ENCODE measurements around the gene OPN3.

OPN3 gene

DNA sequence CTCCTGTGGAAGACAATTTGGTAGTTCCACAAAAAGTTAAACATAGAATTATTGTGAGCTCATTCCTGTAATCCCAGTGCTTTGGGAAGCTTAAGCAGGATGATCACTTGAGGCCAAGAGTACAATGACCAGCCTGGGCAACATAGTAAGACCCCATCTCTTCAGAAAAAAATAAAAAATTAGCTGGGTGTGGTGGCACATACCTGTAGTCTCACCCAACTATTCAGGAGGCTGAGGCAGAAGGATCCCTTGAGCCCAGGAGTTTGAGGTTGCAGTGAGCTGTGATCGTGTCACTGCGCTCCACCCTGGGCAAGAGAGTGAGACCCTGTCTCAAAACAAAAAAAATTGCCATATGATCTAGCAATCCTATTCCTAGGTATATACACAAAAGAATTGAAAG lies 4.1 kb upstream of the OPN3 start:
- no peak for DNase-seq

DNA sequence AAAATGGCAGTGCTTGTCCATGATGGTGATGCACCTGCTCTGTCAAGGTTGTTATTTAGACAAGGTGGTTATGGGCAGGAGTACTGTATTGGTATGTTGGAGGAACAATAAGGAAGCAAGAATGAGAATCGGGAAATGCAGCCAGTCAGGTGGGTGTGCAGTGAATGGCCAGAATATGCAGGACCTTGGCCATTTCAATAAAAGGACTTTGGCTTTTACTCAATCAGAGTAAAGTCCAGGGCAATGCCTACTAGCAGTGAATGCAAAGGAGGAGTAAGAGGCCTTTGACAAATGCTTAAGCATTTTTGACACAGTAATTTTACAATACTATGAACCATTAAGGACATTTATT lies 2.4 kb upstream of the OPN3 start:
- no peak for DNase-seq

DNA sequence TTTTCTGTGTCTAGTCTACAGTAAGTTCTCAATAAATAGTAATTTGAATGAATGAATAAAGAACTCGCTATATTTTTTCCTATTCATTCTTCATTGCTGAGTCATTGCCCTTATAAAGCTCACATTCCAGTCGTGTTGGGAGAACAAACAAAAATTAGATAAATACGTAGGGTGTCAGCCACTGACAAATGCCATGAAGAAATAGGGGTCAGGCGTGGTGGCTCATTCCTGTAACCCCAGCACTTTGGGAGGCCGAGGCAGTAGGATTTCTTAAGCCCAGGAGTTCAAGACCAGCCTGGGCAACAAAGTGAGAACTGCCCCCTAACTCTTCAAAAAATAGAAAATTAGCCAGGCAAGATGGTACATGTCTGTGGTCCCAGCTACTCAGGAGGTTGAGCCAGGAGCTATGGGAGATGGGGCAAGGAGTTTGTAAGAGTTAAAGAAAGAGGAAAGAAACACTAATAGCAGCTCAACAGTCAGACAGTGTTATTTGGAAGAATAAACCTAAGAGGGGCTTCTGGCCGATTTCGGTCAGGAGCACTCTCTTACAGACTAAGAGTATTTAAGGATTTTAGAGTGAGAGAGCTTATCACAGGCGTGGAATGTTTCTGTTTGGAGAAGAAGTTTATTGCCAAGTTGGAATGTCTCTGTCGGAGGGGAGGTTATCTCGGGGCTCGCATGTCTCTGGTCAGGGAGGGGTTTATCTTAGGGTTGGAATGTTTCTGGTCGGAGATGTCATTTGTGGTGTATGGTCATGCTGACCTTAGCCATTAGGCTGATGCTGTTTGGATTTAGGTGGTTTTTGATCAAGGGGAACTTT lies 1.8 kb upstream of the OPN3 start:
- DNase-seq, result no peak

DNA sequence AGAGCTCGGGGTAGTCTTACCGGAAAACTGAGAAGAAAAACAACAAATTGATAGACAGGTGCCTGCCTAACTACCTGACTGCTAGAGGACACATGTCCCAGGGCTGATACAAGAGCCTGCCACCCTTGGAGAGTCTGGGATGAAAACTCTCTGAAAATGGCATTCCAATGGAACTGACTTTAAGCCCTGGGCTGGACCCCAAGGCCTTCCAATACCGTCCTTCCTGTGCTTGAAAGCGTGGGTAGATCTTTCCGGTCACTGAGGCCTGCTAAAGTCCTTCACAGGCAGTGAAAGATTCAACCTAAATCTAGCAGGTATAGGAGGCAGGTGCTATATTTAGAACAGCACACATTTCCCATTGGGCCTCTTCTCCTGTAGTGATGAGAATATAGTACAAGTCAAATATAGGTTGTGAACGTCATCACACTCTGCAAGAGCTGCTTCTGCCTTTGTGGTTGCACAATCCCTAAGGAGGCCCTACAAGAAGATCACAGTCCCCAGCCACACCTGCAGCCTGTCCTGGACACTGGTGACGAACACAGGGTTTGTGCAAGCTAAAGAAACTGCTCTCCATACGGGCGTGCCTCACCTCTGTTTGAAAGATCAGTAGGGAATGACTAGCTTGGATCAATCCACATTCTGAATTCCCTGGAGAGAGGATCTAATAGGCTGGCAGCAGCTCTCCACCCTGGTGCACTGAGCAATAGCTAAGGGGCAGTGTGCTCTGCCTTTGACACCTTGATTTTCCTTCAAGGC lies 876 bp upstream of the OPN3 start:
- DNase-seq, result no peak

DNA sequence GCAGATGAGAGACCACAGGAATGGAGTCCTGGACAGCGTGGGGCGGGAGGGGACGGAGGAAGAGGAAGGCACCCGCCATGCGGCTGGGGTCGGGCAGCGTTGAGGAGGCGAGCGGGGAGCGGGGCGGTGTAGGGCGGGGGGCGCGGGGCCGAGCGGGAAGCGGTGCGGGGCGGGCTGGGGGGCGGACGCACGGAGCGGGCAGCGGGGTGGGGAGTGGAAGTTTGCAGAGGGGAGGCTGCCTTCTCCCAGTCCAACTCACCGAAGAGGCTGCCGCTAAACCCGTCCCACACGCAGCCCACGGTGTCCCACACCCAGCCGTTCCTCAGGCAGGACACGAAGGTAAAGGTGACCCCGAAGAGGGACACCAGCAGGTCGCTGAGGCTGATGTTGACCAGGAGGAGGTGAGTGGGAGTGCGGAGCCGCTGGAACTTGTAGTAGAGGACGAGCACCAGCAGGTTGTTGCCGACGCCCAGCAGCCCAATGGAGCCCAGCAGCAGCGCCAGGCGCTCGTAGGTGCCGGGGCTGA lies 483 bp downstream of the OPN3 start:
- DNase-seq, result no peak

DNA sequence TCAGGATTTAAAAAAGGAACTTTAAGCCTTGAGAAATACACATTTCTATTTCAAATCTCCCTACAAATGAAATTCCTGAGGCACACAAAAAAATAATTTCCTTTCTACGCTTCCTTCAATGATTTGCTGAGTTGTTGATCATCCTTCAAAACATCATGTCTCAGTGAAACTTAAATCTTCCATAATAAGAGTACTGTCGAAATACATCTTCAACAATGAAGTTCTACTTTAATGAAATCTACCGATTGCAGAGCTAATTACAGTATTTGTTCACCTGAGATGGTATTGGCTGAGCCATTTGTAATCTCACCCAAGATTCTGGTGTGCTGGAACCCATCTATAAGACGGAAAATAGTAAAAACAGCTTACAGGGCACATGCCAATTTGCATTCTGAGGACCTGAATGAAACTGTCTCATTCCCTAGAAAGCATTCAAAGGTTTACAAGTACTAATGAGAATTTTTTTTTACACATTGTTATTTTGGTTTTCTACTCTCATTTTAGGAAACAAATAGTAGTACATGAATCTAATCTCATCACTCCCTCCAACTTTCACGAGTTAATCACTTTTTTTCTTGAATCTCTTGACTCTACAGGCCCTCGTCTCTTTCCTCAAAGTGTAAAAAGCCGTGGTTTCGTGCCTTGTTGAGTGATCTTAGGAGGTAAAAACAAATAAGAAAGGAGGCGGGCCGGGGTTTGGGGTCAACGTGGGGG lies 1.1 kb downstream of the OPN3 start:
- no peak for DNase-seq

DNA sequence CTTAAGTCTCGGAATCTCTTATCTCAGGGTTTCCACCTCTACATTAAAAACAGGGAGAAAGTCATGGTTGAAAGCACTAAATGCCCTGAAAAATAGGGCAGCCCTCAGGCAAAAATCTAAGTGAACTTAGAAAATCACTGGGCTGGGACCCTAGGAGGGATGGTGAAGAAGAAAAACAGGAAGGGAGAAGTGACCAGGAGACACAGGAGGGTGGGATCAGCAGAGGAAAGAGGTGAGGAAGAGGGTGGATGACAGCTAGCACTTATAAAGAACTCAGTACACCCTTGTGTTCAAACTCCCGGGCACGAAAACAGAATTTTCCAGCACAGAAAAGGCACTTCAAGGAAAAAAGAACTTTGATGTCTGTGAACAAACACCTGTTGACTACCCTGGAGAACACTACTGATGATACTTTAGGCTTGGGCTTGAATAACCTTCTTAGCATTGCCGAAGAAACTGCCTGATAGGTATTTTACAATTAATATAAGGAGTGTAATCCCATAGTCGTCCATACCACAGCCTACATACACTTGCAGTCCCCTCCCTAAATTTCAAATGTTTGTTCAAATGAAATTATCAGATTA lies 2.0 kb downstream of the OPN3 start:
- no peak for DNase-seq

DNA sequence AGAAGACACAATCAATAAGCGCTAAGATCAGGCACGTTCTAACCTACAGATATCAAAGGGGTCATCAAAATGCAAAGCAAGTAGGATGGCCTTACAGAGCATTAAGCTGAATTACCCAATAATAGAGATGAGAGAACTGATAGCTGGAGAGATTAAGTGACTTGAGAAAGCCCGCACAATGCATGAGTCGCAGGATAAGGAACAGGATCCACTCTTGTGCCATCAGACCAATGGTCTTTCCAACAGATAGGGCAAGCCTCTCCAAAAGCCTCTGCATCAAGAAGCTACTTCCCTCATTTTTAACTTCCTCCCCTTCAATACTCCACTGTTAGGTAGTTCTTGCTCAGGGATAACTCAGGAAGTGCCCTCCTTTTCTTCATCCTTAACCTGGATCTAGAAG lies 2.6 kb downstream of the OPN3 start:
- no peak for DNase-seq

DNA sequence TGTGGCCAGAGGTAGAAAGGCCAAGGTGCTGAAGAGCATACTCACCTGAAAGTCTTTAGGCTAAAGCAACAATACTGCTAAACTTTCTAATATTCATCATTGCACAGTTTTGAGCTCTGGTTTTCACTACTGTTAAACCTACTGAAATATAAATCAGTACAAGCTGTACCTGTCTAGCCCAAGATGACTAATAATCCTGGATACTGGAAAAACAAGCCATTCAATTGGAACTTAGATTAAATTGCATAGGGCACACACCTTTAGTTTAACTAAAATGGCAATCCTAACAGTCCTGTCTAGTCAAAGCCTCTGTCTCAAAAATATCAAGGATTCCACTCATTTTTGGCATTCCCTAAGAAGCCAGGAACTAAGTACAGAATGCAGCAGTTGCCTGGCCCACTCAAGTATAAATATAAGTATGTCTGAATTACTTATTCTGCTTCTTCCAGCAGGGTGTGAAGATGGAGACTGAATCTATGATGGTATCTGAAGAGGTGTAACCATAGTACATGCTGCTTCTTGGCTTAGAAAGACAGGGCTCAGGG lies 3.1 kb downstream of the OPN3 start:
- DNase-seq, result no peak

DNA sequence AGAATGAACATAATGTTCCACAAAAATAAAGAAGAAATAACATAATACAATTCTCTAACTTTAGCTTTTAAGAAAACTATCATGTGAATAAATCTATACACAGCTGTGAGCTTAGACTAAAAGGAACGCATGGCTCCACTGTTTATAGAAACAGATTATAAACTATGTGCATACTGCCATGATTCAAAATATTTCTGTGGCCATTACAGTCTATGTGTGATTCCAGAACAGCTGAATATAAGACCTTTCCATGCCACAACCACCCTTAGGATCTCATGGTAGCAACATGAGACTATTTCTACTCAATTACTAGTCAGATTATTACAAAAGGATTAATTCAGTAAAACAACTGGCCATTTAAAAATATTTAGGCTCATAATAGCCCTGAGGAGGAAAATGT lies 3.9 kb downstream of the OPN3 start:
- DNase-seq, result no peak

DNA sequence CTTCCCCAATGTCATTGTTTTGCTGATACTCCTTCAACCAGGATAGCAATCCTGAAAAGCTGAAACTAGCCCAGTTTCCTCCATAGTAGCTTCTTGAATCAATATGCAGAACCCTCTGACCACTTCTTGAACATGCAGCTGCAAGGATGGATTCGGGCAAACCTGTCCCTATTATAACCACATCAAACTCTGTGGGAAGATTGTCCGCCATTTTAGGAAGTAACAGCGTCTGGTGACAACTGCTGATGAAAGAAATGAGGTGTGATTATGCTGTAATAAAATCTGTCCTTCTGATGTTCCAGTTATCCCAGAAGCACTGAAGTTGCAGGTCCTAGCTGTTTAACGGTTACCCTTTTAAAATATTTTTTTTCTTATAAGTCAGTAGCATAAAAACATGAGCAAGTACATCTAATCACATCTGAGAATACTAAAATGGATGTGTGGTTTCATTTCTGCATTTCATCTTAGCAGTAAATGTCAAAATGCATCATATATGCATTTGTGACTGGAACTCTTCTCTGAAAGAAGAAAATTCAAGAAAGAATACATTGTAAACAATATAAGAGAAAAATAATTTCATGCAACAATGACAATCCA lies 4.5 kb downstream of the OPN3 start:
- DNase-seq, result no peak

DNA sequence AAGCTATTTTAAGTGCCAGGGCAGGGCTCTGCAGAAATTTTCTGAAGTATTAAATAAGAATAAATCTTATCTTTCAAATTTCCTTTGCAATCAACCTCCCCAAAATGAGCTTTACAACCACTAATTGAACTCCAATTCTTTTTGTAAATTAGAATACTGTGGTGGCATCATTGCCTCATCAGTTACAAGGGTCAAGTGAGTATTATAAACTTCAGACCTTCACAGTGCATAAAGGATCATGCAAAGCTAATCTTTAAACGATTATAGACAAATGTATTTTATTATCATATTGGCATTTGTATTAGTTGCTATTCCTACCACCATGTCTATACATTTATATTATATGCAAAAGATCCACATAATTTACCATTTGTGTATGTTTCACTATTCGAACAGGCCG lies 7.2 kb downstream of the OPN3 start:
- no peak for DNase-seq

DNA sequence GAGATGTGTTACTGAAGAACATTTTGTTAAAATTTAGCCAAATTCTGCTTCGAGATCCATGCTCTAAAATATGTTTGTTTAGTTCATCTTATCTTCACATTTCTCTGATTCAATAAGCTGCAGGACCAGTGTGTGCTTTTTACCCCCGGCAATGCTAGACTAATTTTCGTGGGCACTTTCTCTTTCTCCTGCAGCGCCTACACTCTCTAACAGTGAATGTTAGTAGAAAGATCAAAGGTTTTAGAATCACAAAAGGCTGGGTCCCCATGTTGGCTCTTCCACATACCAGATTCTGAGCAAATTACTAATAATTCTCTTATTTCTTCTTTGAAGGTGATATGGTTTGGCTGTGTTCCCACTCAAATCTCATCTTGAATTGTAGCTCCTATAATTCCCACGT lies 8.5 kb downstream of the OPN3 start:
- DNase-seq, result no peak

DNA sequence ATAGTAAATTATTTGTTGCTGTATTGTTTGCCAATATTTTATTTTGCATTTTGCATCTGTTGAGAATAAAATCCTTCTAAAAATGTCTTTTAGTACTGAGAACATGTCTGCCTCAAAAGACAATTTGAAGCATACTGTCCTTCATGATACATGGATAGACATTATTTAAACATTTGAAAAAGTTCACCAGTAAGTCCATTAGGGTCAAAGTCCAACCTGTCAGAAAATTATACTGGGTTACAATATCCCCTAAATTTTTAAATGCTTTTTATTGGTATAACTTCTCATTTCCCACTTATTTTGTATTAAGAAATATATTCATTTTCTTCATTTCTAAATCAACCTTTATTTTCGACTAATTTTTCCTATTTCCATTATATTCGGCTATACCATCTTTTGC lies 9.3 kb downstream of the OPN3 start:
- DNase-seq, result no peak

DNA sequence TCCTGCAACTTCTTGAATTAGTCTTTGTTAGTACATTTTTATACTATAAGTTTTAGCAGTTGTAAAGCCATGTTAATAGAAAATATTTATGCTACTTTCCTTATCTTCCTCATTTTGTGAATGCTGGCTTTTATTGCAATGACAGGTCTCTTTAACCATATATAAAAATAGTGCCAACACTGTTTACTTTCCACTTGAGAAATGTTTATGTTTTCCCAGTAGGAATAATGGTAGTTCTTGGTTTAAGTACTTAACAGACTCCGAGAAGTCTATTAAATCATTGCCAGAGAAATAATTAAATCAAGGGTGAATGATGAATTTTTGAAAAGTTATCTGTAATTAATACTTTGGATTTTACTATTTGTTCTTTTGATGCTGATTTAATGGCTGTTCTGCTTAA lies 9.7 kb downstream of the OPN3 start:
- no peak for DNase-seq

DNA sequence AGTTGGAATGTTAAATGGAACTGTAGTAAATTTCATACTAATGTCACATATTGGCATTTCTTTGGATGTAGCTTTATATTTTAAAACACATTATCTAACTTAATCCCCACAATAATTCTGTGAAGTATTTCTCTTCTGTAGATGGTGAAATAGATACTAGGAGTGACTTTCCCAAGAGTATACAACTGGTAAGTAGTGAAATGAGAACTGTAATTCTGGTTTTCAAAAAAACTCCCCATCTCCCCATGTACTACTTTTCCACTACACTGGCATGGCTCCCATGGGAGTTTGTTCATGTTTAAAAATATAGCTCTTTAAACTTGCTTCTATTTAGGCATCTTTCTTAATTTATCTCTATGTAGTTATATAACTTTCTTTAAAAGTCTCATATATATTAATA lies 10.2 kb downstream of the OPN3 start:
- DNase-seq, result no peak

DNA sequence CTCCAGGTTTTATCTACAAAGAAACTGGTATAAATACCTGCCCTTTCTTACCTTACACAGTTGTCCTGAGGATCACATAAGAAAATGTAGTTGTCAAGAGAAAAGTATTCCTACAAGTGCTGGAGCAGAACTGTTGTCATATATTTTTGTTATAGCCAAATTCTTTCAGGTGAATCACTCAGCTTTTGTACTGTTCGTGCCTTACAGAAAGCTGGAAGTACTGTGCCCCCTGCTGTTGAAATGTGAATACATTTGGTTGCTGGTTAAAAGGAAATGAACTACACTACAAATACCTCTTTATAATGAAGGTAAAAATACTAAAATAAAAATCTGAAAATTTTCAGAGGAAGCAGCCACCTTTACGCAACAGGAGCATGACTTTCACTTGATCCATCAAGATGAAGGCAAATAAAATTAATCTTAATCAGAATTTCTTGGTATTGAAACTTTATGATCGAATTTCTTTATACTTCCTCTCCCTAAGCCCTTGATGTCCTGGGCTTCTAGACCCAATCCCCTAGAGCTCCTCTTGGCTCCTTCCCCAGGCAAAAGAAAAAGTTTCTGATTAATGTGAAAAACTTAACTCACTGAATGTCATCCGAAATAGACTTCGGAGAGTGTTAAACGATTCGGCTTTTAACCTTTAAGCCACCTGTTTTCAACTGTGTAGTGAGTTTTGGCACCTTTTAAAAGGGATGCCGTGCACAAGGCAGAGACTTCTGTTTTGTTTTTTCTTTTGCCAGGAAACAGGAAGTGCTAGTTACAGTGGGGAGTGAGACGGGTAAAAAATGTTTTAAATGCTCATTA lies 12.5 kb downstream of the OPN3 start:
- DNase-seq, result no peak

DNA sequence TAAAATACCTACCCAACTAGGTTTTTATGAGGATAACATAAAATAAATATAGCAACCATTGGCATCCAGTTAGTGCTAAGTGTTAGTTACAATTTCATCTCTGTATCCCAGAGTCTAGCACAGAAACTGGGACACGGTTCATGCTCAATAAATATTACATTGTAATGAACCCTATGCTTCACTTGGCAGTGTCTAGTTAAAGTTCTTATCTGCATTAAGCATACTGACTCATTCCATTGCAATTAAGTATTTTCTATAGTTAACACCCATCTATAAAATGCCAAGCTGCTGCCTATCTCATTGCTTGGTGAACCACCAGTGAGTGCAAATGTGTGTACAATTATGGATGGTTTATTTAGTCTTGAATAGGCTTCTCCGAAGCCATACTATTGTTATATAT lies 15.2 kb downstream of the OPN3 start:
- no peak for DNase-seq

DNA sequence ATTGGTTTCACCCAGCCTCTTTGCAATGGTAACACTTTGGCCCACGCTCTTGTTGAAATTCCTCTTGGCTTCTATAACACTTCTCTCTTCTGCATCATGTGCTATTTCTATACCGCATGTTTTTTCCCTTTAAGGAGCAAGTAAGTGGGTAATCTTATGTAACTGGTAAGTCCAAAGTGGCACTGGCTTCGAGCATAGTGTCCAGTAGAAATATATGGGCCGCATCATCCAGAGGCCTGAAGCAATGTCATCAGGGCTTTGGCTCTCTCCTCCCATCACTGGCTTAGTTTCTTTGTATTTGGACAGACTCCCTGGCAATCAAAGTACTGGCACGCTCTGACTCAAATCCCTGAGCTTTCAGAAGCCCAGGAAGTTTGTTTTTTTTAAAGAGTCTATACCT lies 17.5 kb downstream of the OPN3 start:
- DNase-seq, result no peak

DNA sequence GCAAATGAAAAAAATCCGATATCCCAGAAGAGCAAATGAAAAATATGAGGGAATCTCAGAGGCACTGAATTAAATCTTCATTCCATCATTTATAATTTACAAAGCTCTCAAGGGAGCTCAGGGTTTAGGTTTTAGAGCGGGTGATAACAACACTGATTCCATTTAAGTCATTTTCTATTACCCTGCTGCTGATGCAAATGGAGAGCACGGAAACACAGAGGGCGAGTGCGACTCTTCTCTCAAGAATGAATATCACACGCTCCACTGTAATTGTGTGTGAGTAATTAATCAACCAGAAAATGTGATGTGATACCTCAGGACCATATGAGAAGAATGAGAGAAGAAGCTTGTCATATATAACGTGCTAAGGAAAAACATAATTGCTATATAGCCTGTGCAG lies 22.7 kb downstream of the OPN3 start:
- no peak for DNase-seq

DNA sequence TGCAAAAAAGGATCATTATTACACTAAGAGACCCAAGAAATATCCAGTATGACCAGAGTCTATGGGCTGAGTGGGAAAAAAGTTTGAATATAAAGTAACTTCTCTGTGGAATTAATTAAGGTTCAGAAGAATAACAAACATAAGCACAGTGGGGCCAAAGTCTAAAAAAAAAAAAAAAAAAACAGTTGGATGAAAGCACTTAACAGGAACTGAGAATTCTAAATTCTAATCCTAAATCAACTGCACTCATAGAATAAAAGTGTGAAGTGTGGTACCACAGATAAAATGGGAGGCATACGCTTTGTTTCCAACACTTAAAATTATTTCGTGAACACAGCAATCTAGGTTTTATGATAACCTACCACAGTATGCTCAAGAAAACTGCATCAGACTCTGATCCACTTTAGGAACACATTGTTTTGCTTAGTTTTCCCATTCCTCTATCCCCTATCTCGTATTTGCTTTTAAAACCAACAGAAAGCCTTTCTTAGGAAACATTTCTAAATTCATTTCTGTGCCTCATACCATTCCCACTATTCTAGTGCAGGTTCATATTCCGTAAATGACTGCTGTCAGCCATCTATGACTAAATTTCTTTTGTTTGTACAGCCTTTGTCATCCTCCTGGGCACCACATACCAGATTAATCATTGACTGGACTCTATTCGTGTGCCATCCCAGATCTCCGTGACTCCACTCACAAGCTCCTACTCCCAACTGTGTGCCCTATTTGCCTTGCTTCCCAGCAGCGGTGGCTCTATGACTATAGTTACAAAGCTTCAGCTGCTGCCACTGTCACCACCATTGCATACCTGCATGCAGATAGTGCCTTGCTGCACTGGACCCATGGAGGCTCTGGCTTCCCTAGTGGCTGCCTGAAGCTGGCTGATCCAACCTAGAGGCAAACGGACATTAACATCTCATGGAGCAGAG lies 24.9 kb downstream of the OPN3 start:
- no peak for DNase-seq
